Calu3 (cell line): ENCODE results near the gene NFKBIB. TPM values are rescaled to one million over a fixed set of nuclear protein-coding genes. Genes with fewer than 3 reads are reported as not detected.
"Not testable (repeated sequence)": the region's sequence is repeated elsewhere in the genome, so short reads cannot be mapped to it uniquely, and the experiment has no call there.

Experiments used
- BruUV-seq: library from RNA; stranded (reverse); fragments of 400-500 nt; replicated peaks from 2 replicates; lab custom pipeline; 2021; lab: Mats Ljungman, UMichigan
- CTCF ChIA-PET: fragments of 300-600 bp; sonication (Branson Sonifier 250); formaldehyde crosslinking; loops from one replicate; lab custom pipeline; 2022; ENCODE audit warnings: antibody characterized with exemption; lab: Charles Lee
- DNase-seq: peaks from one replicate; pipeline ENCODE4 v3.0.0; 2022
- H3K27ac Mint-ChIP-seq: one replicate; pipeline ENCODE4 v1.8.0; 2022; ENCODE audit warnings: mixed read lengths; ENCODE audit not compliant: unreplicated experiment
- H3K27me3 Mint-ChIP-seq: one replicate; pipeline ENCODE4 v1.8.0; 2022; ENCODE audit warnings: mixed read lengths; ENCODE audit not compliant: unreplicated experiment
- H3K36me3 Mint-ChIP-seq: one replicate; pipeline ENCODE4 v1.8.0; 2022; ENCODE audit warnings: mild to moderate bottlenecking, moderate library complexity, mixed read lengths; ENCODE audit not compliant: insufficient read depth, unreplicated experiment
- H3K4me1 Mint-ChIP-seq: one replicate; pipeline ENCODE4 v1.8.0; 2022; ENCODE audit warnings: mild to moderate bottlenecking, low read depth, mixed read lengths; ENCODE audit not compliant: unreplicated experiment
- H3K4me3 Mint-ChIP-seq: one replicate; pipeline ENCODE4 v1.8.0; 2022; ENCODE audit warnings: mild to moderate bottlenecking, low read depth, moderate library complexity, mixed read lengths; ENCODE audit not compliant: unreplicated experiment
- H3K9me3 Mint-ChIP-seq: one replicate; pipeline ENCODE4 v1.8.0; 2022; ENCODE audit warnings: low read depth, mixed read lengths; ENCODE audit not compliant: unreplicated experiment
- intact Hi-C: fragments of 100-400 bp; cut with micrococcal nuclease; formaldehyde crosslinking; loops from one replicate; pipeline ENCODE4 v1.10.0; 2022; ENCODE audit not compliant: unreplicated experiment
- total RNA-seq: library from RNA; stranded (reverse); gene quantifications from 2 replicates; pipeline ENCODE4 v1.2.3, GENCODE V29; 2022
- TF ChIP-seq, protein P1 (sequence below): fragments of 200-600 bp; IDR thresholded peaks from one replicate; pipeline ENCODE4 v1.8.0; 2022; ENCODE audit warnings: antibody characterized with exemption; ENCODE audit not compliant: unreplicated experiment

Gene NFKBIB
- total RNA-seq, 1 experiment from 2014 or later: 62.6 TPM

- Mint-ChIP-seq H3K27me3 (no peaks in the 10 kb centered on the region), H3K4me3 (no peak overlapping the region), H3K9me3 (no peaks in the 10 kb centered on the region), H3K27ac (no peak overlapping the region), H3K36me3 (no peaks in the 10 kb centered on the region), H3K4me1 (peaks cover 5% of the 10 kb centered on the region)
- intact Hi-C loops: no loop called here
- CTCF ChIA-PET: interaction anchor here (0.5 kb wide), 1 partner anchor 130 kb away, joined by 6 read pairs; no protein-coding TSS in a partner anchor
- DNase-seq: no peak
- TF ChIP-seq, protein P1, sequence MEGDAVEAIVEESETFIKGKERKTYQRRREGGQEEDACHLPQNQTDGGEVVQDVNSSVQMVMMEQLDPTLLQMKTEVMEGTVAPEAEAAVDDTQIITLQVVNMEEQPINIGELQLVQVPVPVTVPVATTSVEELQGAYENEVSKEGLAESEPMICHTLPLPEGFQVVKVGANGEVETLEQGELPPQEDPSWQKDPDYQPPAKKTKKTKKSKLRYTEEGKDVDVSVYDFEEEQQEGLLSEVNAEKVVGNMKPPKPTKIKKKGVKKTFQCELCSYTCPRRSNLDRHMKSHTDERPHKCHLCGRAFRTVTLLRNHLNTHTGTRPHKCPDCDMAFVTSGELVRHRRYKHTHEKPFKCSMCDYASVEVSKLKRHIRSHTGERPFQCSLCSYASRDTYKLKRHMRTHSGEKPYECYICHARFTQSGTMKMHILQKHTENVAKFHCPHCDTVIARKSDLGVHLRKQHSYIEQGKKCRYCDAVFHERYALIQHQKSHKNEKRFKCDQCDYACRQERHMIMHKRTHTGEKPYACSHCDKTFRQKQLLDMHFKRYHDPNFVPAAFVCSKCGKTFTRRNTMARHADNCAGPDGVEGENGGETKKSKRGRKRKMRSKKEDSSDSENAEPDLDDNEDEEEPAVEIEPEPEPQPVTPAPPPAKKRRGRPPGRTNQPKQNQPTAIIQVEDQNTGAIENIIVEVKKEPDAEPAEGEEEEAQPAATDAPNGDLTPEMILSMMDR: no peak
- BruUV-seq: no TSS peak
Observed at GRCh38 chr19:38870612-38871011, 29.2 kb upstream of the NFKBIB start.

- H3K9me3 Mint-ChIP-seq, DNase-seq, intact Hi-C loops, BruUV-seq, H3K27me3 Mint-ChIP-seq, H3K27ac Mint-ChIP-seq, H3K36me3 Mint-ChIP-seq, H3K4me3 Mint-ChIP-seq, H3K4me1 Mint-ChIP-seq: not testable (repeated sequence)
- CTCF ChIA-PET: interaction anchor here (1.3 kb wide), 1 partner anchor 27 kb away, joined by 3 read pairs; the partner anchor contains the start of gene NFKBIB
Observed at GRCh38 chr19:38873400-38873799, 26.4 kb upstream of the NFKBIB start.

DNA sequence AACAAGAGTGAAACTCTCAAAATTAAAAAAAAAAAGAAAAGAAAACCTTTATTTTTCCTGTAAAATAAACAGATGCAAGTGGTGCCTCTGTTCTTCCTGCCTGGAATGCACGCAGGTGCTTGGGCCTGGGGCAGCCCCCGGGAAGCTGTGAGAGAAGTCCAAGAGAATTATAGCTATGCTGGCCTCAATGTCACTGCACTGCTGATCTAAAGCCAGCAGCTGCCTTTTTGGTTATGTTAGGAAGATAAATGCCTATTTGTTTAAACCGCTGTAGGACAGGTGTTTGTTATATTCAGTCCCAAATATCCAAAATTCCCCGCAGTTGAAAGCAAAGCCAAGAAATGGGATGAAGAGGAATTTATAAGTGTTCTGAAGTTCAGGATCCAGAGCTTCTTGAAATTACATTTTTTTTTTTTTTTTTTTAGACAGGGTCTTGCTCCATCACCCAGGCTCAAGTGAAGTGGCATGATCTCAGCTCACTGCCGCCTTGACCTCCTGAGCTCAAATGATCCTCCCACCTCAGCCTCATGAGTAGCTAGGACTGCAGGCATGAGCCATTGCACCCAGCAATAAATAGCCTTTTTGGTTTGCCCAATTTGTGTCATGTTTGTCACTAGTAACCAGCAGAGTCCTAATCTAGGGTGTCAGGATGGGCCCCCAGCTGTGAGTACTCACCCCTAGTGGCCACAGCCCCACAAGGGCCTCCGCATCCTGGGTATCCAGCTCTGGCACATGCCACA is 23.9 kb upstream of the NFKBIB start:
- H3K4me1 Mint-ChIP-seq: peaks cover 8% of the 10 kb centered on the region
- intact Hi-C loops: no loop called here
- BruUV-seq: no TSS peak
- no peak overlapping the region for H3K27ac Mint-ChIP-seq
- H3K9me3 Mint-ChIP-seq: no peaks in the 10 kb centered on the region
- peaks cover 11% of the 10 kb centered on the region for H3K36me3 Mint-ChIP-seq
- CTCF ChIA-PET: interaction anchor here (0.7 kb wide), 1 partner anchor 1288 kb away, joined by 3 read pairs; no protein-coding TSS in a partner anchor
- DNase-seq: no peak
- H3K27me3 Mint-ChIP-seq: no peaks in the 10 kb centered on the region
- TF ChIP-seq, protein P1: no peak
- no peak overlapping the region for H3K4me3 Mint-ChIP-seq

DNA sequence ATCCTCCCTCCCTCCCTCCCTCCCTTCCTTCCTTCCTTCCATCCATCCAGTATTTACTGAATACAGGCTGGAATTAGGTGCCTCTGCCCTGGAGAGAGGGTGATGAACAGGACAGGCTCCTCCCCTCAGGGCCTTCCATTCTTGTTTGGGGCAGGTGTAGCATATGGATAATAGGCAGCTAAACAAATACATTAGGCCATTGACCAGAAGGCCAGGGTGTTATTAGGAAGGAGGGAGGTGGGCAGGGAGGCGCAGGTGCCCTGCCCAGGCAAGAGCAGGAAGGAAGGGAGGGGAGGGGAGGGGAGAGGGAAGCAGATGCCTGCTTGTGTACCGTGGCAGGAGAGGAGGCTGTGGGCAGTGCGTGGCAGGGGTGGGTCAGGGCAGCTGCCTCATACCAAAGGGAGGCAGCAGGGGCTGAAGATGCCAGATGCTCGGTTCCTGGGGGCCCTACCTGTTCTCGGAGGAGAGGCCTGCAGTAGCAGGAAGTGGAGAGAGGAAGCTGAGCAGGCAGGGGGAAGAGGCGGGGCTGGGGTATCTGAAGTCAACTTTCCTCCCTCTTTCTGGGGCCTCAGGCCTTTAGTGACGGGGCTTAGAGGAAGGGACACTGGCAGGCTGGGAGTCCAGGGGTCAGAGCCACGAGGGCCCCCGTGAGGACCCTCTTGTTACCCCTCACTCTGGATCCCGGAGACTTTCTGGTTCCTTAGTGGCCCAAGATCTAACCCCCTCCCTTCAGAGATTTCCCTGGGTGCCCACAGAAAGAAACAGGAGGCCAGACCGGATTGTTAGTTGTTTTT is 21.8 kb upstream of the NFKBIB start, which contains the start of gene RINL:
Gene RINL (minus strand): TSS at position 495 of the 794 bp plus-strand sequence. CDS start 1,533 bp downstream, outside the sequence.
- peaks cover 19% of the 10 kb centered on the region for H3K36me3 Mint-ChIP-seq
- H3K9me3 Mint-ChIP-seq: no peaks in the 10 kb centered on the region
- CTCF ChIA-PET: interaction anchor here (0.6 to 1.9 kb wide), 4 partner anchors 8 to 53 kb away, joined by 3 to 5 read pairs (median 4); partner anchors contain the start of genes MRPS12 and SARS2
- peak; percentile 27 for DNase-seq
- no peaks in the 10 kb centered on the region for H3K27me3 Mint-ChIP-seq
- H3K4me1 Mint-ChIP-seq: peaks cover 8% of the 10 kb centered on the region
- no peak within 1 kb of the TSS for H3K27ac Mint-ChIP-seq
- TF ChIP-seq, protein P1: no peak
- intact Hi-C loops: no loop called here
- no peak within 1 kb of the TSS for H3K4me3 Mint-ChIP-seq
- BruUV-seq: no TSS peak
